ENCODE measurements around the gene ZNF543.
"Not testable (repeated sequence)": the region's sequence is repeated elsewhere in the genome, so short reads cannot be mapped to it uniquely, and the experiment has no call there.

The ZNF543 gene

GRCh38 chr19:57320180-57321084 is at the start of gene ZNF543:
Gene ZNF543, plus strand, starts transcription at chr19:57320472. Its CDS starts 382 bp downstream, at chr19:57320854.
- peak; percentile 77 to 88 (median 85) for DNase-seq (ENCODE audit: low read depth in 4 of 4, low spot score in 1 of 4)

GRCh38 chr19:57271280-57271679 is 49.0 kb upstream of the ZNF543 start:
- no peak for DNase-seq (ENCODE audit: low read depth in 4 of 4, low spot score in 1 of 4)

GRCh38 chr19:57273014-57273413 is 47.3 kb upstream of the ZNF543 start:
- no peak for DNase-seq (ENCODE audit: low read depth in 4 of 4, low spot score in 1 of 4)

GRCh38 chr19:57276430-57276829 is 43.8 kb upstream of the ZNF543 start:
- DNase-seq (ENCODE audit: low read depth in 4 of 4, low spot score in 1 of 4) = no peak

GRCh38 chr19:57278481-57278880 is 41.8 kb upstream of the ZNF543 start:
- DNase-seq (ENCODE audit: low read depth in 4 of 4, low spot score in 1 of 4) = not testable (repeated sequence)

GRCh38 chr19:57279418-57280164 is 40.7 kb upstream of the ZNF543 start:
- peak; percentile 48 to 73 (median 60) for DNase-seq (ENCODE audit: low read depth in 4 of 4, low spot score in 1 of 4)

- DNase-seq (ENCODE audit: low read depth in 4 of 4, low spot score in 1 of 4) = peak; percentile 87 to 95 (median 94)
Observed at GRCh38 chr19:57280165-57280961, 39.9 kb upstream of the ZNF543 start, which contains the start of gene ZNF460. Gene ZNF460, plus strand, starts transcription at chr19:57280485. Its CDS starts 322 bp downstream, at chr19:57280807.

GRCh38 chr19:57280962-57281400 is 39.3 kb upstream of the ZNF543 start:
- no peak for DNase-seq (ENCODE audit: low read depth in 4 of 4, low spot score in 1 of 4)

- DNase-seq (ENCODE audit: low read depth in 4 of 4, low spot score in 1 of 4) = no peak
Observed at GRCh38 chr19:57282011-57282643, 38.1 kb upstream of the ZNF543 start.

- DNase-seq (ENCODE audit: low read depth in 4 of 4, low spot score in 1 of 4) = no peak
Observed at GRCh38 chr19:57288373-57288772, 31.9 kb upstream of the ZNF543 start.

GRCh38 chr19:57290970-57291369 is 29.3 kb upstream of the ZNF543 start:
- DNase-seq (ENCODE audit: low read depth in 4 of 4, low spot score in 1 of 4) = no peak

GRCh38 chr19:57292547-57292946 is 27.7 kb upstream of the ZNF543 start:
- DNase-seq (ENCODE audit: low read depth in 4 of 4, low spot score in 1 of 4) = no peak

GRCh38 chr19:57293719-57294118 is 26.6 kb upstream of the ZNF543 start:
- DNase-seq (ENCODE audit: low read depth in 4 of 4, low spot score in 1 of 4) = no peak

- no peak for DNase-seq (ENCODE audit: low read depth in 4 of 4, low spot score in 1 of 4)
Observed at GRCh38 chr19:57302020-57302465, 18.2 kb upstream of the ZNF543 start.

- DNase-seq (ENCODE audit: low read depth in 4 of 4, low spot score in 1 of 4) = no peak
Observed at GRCh38 chr19:57302727-57303401, 17.4 kb upstream of the ZNF543 start.

- no peak for DNase-seq (ENCODE audit: low read depth in 4 of 4, low spot score in 1 of 4)
Observed at GRCh38 chr19:57305056-57305455, 15.2 kb upstream of the ZNF543 start.

GRCh38 chr19:57308514-57308913 is 11.8 kb upstream of the ZNF543 start:
- no peak for DNase-seq (ENCODE audit: low read depth in 4 of 4, low spot score in 1 of 4)

- no peak for DNase-seq (ENCODE audit: low read depth in 4 of 4, low spot score in 1 of 4)
Observed at GRCh38 chr19:57310792-57311191, 9.5 kb upstream of the ZNF543 start.

- no peak for DNase-seq (ENCODE audit: low read depth in 4 of 4, low spot score in 1 of 4)
Observed at GRCh38 chr19:57314146-57314545, 6.1 kb upstream of the ZNF543 start.

- no peak for DNase-seq (ENCODE audit: low read depth in 4 of 4, low spot score in 1 of 4)
Observed at GRCh38 chr19:57317503-57317902, 2.8 kb upstream of the ZNF543 start.
